T-helper 1 cell treated with Interleukin-12 subunit alpha and Interleukin-12 subunit beta and Interleukin-4 antibody, amounts not matched to agents 30 μg/mL and 1 μg/mL, for 36 hours (primary cell): Measurements from ENCODE around the gene GUCY2F.

Source experiments
- H3K27ac Mint-ChIP-seq: one replicate; pipeline ENCODE4 v1.8.0; 2021; ENCODE audit warnings: mild to moderate bottlenecking, mixed read lengths
- H3K27me3 Mint-ChIP-seq: one replicate; pipeline ENCODE4 v1.8.0; 2021; ENCODE audit warnings: low read depth, mixed read lengths
- H3K36me3 Mint-ChIP-seq: one replicate; pipeline ENCODE4 v1.8.0; 2021; ENCODE audit warnings: low read depth, mixed read lengths
- H3K4me1 Mint-ChIP-seq: one replicate; pipeline ENCODE4 v1.8.0; 2021; ENCODE audit warnings: low read depth, mixed read lengths
- H3K4me3 Mint-ChIP-seq: one replicate; pipeline ENCODE4 v1.8.0; 2021; ENCODE audit warnings: mild to moderate bottlenecking, moderate library complexity, mixed read lengths
- H3K9me3 Mint-ChIP-seq: one replicate; pipeline ENCODE4 v1.8.0; 2021; ENCODE audit warnings: mixed read lengths

The GUCY2F gene

GRCh38 chrX:109481986-109482385 is at the start of gene GUCY2F:
TSS of gene GUCY2F (minus strand) at chrX:109482086. CDS start at chrX:109475936, 6,150 bp downstream.
- no peaks in the 10 kb centered on the region for H3K4me1 Mint-ChIP-seq
- no peak within 1 kb of the TSS for H3K4me3 Mint-ChIP-seq
- peaks cover 6% of the 10 kb centered on the region for H3K27me3 Mint-ChIP-seq
- no peak within 1 kb of the TSS for H3K27ac Mint-ChIP-seq
- no peaks in the 10 kb centered on the region for H3K36me3 Mint-ChIP-seq
- no peaks in the 10 kb centered on the region for H3K9me3 Mint-ChIP-seq

- Mint-ChIP-seq H3K36me3 (no peaks in the 10 kb centered on the region), H3K27me3 (peaks cover 15% of the 10 kb centered on the region), H3K9me3 (no peaks in the 10 kb centered on the region)
Observed at GRCh38 chrX:109519001-109519400, 37.1 kb upstream of the GUCY2F start.

GRCh38 chrX:109511113-109511512 is 29.2 kb upstream of the GUCY2F start:
- H3K36me3 Mint-ChIP-seq: no peaks in the 10 kb centered on the region
- no peaks in the 10 kb centered on the region for H3K9me3 Mint-ChIP-seq
- peaks cover 27% of the 10 kb centered on the region for H3K27me3 Mint-ChIP-seq
- H3K4me3 Mint-ChIP-seq: no peak overlapping the region
- no peaks in the 10 kb centered on the region for H3K4me1 Mint-ChIP-seq
- H3K27ac Mint-ChIP-seq: no peak overlapping the region

More at GRCh38 chrX:109519001-109519400, 37.1 kb upstream of the GUCY2F start:
- Mint-ChIP-seq H3K27ac (no peak overlapping the region), H3K4me3 (no peak overlapping the region), H3K4me1 (no peaks in the 10 kb centered on the region)

- no peak overlapping the region for H3K27ac Mint-ChIP-seq
- no peak overlapping the region for H3K4me3 Mint-ChIP-seq
- no peaks in the 10 kb centered on the region for H3K9me3 Mint-ChIP-seq
- H3K36me3 Mint-ChIP-seq: no peaks in the 10 kb centered on the region
- no peaks in the 10 kb centered on the region for H3K4me1 Mint-ChIP-seq
- peaks cover 27% of the 10 kb centered on the region for H3K27me3 Mint-ChIP-seq
Observed at GRCh38 chrX:109508915-109509314, 27.0 kb upstream of the GUCY2F start.

- no peak overlapping the region for H3K4me3 Mint-ChIP-seq
- H3K27me3 Mint-ChIP-seq: peaks cover 7% of the 10 kb centered on the region
- H3K36me3 Mint-ChIP-seq: no peaks in the 10 kb centered on the region
- H3K4me1 Mint-ChIP-seq: no peaks in the 10 kb centered on the region
- H3K27ac Mint-ChIP-seq: no peak overlapping the region
- H3K9me3 Mint-ChIP-seq: no peaks in the 10 kb centered on the region
Observed at GRCh38 chrX:109501176-109501575, 19.3 kb upstream of the GUCY2F start.

GRCh38 chrX:109498434-109498833 is 16.5 kb upstream of the GUCY2F start:
- Mint-ChIP-seq H3K27me3 (peaks cover 10% of the 10 kb centered on the region), H3K9me3 (no peaks in the 10 kb centered on the region), H3K27ac (no peak overlapping the region), H3K36me3 (no peaks in the 10 kb centered on the region), H3K4me1 (no peaks in the 10 kb centered on the region), H3K4me3 (no peak overlapping the region)

- Mint-ChIP-seq H3K4me1 (no peaks in the 10 kb centered on the region), H3K9me3 (no peaks in the 10 kb centered on the region), H3K4me3 (no peak overlapping the region), H3K27ac (no peak overlapping the region), H3K27me3 (no peaks in the 10 kb centered on the region), H3K36me3 (no peaks in the 10 kb centered on the region)
Observed at GRCh38 chrX:109489174-109489573, 7.3 kb upstream of the GUCY2F start.

GRCh38 chrX:109487640-109488039 is 5.8 kb upstream of the GUCY2F start:
- H3K27me3 Mint-ChIP-seq: no peaks in the 10 kb centered on the region
- no peaks in the 10 kb centered on the region for H3K4me1 Mint-ChIP-seq
- H3K9me3 Mint-ChIP-seq: no peaks in the 10 kb centered on the region
- no peaks in the 10 kb centered on the region for H3K36me3 Mint-ChIP-seq
- no peak overlapping the region for H3K27ac Mint-ChIP-seq
- no peak overlapping the region for H3K4me3 Mint-ChIP-seq

- Mint-ChIP-seq H3K27ac (no peak overlapping the region), H3K9me3 (no peaks in the 10 kb centered on the region), H3K4me3 (no peak overlapping the region), H3K4me1 (no peaks in the 10 kb centered on the region), H3K27me3 (peaks cover 6% of the 10 kb centered on the region), H3K36me3 (no peaks in the 10 kb centered on the region)
Observed at GRCh38 chrX:109485470-109486340, 3.8 kb upstream of the GUCY2F start.

- Mint-ChIP-seq H3K27me3 (peaks cover 6% of the 10 kb centered on the region), H3K36me3 (no peaks in the 10 kb centered on the region), H3K4me3 (no peak overlapping the region), H3K4me1 (no peaks in the 10 kb centered on the region), H3K27ac (no peak overlapping the region), H3K9me3 (no peaks in the 10 kb centered on the region)
Observed at GRCh38 chrX:109484886-109485285, 3.0 kb upstream of the GUCY2F start.

GRCh38 chrX:109475174-109475891 is 6.6 kb downstream of the GUCY2F start:
- Mint-ChIP-seq H3K27ac (no peak overlapping the region), H3K36me3 (no peaks in the 10 kb centered on the region), H3K4me1 (peaks cover 2% of the 10 kb centered on the region), H3K9me3 (no peaks in the 10 kb centered on the region), H3K4me3 (no peak overlapping the region), H3K27me3 (no peaks in the 10 kb centered on the region)

GRCh38 chrX:109472939-109473735 is 8.7 kb downstream of the GUCY2F start:
- H3K4me3 Mint-ChIP-seq: no peak overlapping the region
- H3K9me3 Mint-ChIP-seq: no peaks in the 10 kb centered on the region
- no peaks in the 10 kb centered on the region for H3K27me3 Mint-ChIP-seq
- H3K4me1 Mint-ChIP-seq: peaks cover 2% of the 10 kb centered on the region
- H3K27ac Mint-ChIP-seq: no peak overlapping the region
- H3K36me3 Mint-ChIP-seq: no peaks in the 10 kb centered on the region

- Mint-ChIP-seq H3K9me3 (no peaks in the 10 kb centered on the region), H3K4me1 (no peaks in the 10 kb centered on the region), H3K27me3 (no peaks in the 10 kb centered on the region), H3K4me3 (no peak overlapping the region), H3K36me3 (no peaks in the 10 kb centered on the region), H3K27ac (no peak overlapping the region)
Observed at GRCh38 chrX:109464231-109464630, 17.7 kb downstream of the GUCY2F start.

- Mint-ChIP-seq H3K27me3 (no peaks in the 10 kb centered on the region), H3K9me3 (no peaks in the 10 kb centered on the region), H3K36me3 (no peaks in the 10 kb centered on the region), H3K4me3 (no peak overlapping the region), H3K27ac (no peak overlapping the region), H3K4me1 (no peaks in the 10 kb centered on the region)
Observed at GRCh38 chrX:109463784-109464183, 18.1 kb downstream of the GUCY2F start.
